SK-N-SH (cell line): ENCODE results near the gene PLAU. TPM values are rescaled to one million over a fixed set of nuclear protein-coding genes. Genes with fewer than 3 reads are reported as not detected.
"Not testable (repeated sequence)": the region's sequence is repeated elsewhere in the genome, so short reads cannot be mapped to it uniquely, and the experiment has no call there.

Experiments used
- CTCF ChIA-PET: fragments of 300-600, 350-600 bp; formaldehyde crosslinking; extraction: SDS; loops from one replicate; lab custom pipeline; 2021; lab: Yijun Ruan, JAX
- POLR2A ChIA-PET: fragments of 350-600 bp; sonication (Branson Sonifier 250); formaldehyde crosslinking; extraction: SDS; loops from one replicate; lab custom pipeline; 2020; ENCODE audit warnings: antibody characterized with exemption, inconsistent platforms; lab: Yijun Ruan, JAX
- DNase-seq: peaks from one replicate; pipeline ENCODE4 v3.0.0; 2012
- H2AFZ ChIP-seq: fragments of 200-600 bp; sonication (generic); 2 replicates; pipeline ENCODE4 v1.8.1; 2016; ENCODE audit warnings: antibody characterized with exemption, mild to moderate bottlenecking, low read depth
- H3F3A ChIP-seq: fragments of 200-600 bp; sonication (generic); replicated peaks from 2 replicates; pipeline ENCODE3; 2016; ENCODE audit warnings: antibody characterized with exemption, mild to moderate bottlenecking; ENCODE audit not compliant: insufficient read depth
- H3K27ac ChIP-seq, 2 experiments: fragments of 200-500 bp in 1 of 2; fragments of 200-600 bp in 1 of 2; sonication (Bioruptor generic) in 1 of 2; sonication (generic), shearing (Covaris generic) in 1 of 2; 2 replicates each; pipeline versions ENCODE4 v1.5.1 to v1.6.1; 2014 to 2016; ENCODE audit warnings: low read depth in 2 of 2, inconsistent platforms in 1 of 2, low read length in 1 of 2, mild to moderate bottlenecking in 1 of 2, mixed read lengths in 1 of 2
- H3K27me3 ChIP-seq: fragments of 200-600 bp; sonication (generic), shearing (Covaris generic); 2 replicates; pipeline ENCODE4 v1.6.1; 2016; ENCODE audit warnings: mixed run types; ENCODE audit not compliant: insufficient read depth
- H3K36me3 ChIP-seq, 2 experiments: fragments of 200-500 bp in 1 of 2; fragments of 200-600 bp in 1 of 2; sonication (Bioruptor generic) in 1 of 2; sonication (generic) in 1 of 2; replicated peaks in 1 of 2; 2 replicates each; pipeline versions ENCODE3 to v1.5.1; 2014 to 2016; ENCODE audit warnings: low read length in 1 of 2, mild to moderate bottlenecking in 1 of 2; ENCODE audit not compliant: insufficient read depth in 2 of 2, control insufficient read depth in 1 of 2
- H3K4me1 ChIP-seq, 2 experiments: fragments of 200-500 bp in 1 of 2; fragments of 200-600 bp in 1 of 2; sonication (Bioruptor generic) in 1 of 2; sonication (generic), shearing (Covaris generic) in 1 of 2; 2 replicates each; pipeline versions ENCODE4 v1.5.1 to v1.6.1; 2014 to 2016; ENCODE audit warnings: low read depth in 1 of 2, low read length in 1 of 2, mixed run types in 1 of 2; ENCODE audit not compliant: insufficient read depth in 2 of 2, control insufficient read depth in 1 of 2
- H3K4me2 ChIP-seq: fragments of 200-600 bp; sonication (generic), shearing (Covaris generic); 2 replicates; pipeline ENCODE4 v1.6.1; 2017; ENCODE audit warnings: mixed run types
- H3K4me3 ChIP-seq, 2 experiments: fragments of 200-500 bp in 1 of 2; fragments of 200-600 bp in 1 of 2; sonication (Bioruptor generic) in 1 of 2; sonication (generic), shearing (Covaris generic) in 1 of 2; 2 replicates each; pipeline versions ENCODE4 v1.5.1 to v1.8.1; 2014 to 2016; ENCODE audit warnings: low read depth in 2 of 2, inconsistent platforms in 1 of 2, low read length in 1 of 2, mild to moderate bottlenecking in 1 of 2, mixed read lengths in 1 of 2, moderate library complexity in 1 of 2
- H3K79me2 ChIP-seq: fragments of 200-600 bp; sonication (generic); 2 replicates; pipeline ENCODE4 v1.8.1; 2017; ENCODE audit warnings: mild to moderate bottlenecking; ENCODE audit not compliant: insufficient read depth
- H3K9ac ChIP-seq: fragments of 200-600 bp; sonication (generic); 2 replicates; pipeline ENCODE4 v1.6.1; 2017; ENCODE audit warnings: mixed run types
- H3K9me2 ChIP-seq: fragments of 200-600 bp; sonication (generic); 2 replicates; pipeline ENCODE4 v1.6.1; 2017; ENCODE audit warnings: mixed run types
- H3K9me3 ChIP-seq: fragments of 200-600 bp; sonication (generic); 2 replicates; pipeline ENCODE4 v1.6.1; 2017; ENCODE audit warnings: mixed run types, mild to moderate bottlenecking, moderate library complexity
- H4K20me1 ChIP-seq: fragments of 200-600 bp; sonication (generic); 2 replicates; pipeline ENCODE4 v1.6.1; 2017; ENCODE audit warnings: mild to moderate bottlenecking, mixed run types; ENCODE audit not compliant: insufficient read depth
- FOSL2 ChIP-seq: IDR thresholded peaks from 2 replicates; pipeline ENCODE4 v1.4.0; 2012; ENCODE audit warnings: low read depth, mild to moderate bottlenecking, moderate library complexity, borderline replicate concordance
- GABPA ChIP-seq: IDR thresholded peaks from 2 replicates; pipeline ENCODE4 v1.4.0; 2012; ENCODE audit warnings: low read depth, mild to moderate bottlenecking
- JUND ChIP-seq: IDR thresholded peaks from 2 replicates; pipeline ENCODE4 v1.4.0; 2012
- RAD21 ChIP-seq: IDR thresholded peaks from 2 replicates; pipeline ENCODE4 v1.6.1; 2012; ENCODE audit warnings: mild to moderate bottlenecking, low read length
- RCOR1 ChIP-seq: fragments of 150-350 bp; IDR thresholded peaks from 2 replicates; pipeline ENCODE4 v1.6.1; 2017; ENCODE audit warnings: antibody characterized with exemption, low read length
- RXRA ChIP-seq: IDR thresholded peaks from 2 replicates; pipeline ENCODE4 v1.4.0; 2012; ENCODE audit warnings: low read depth, mild to moderate bottlenecking, borderline replicate concordance
- TEAD4 ChIP-seq: IDR thresholded peaks from 2 replicates; pipeline ENCODE4 v1.4.0; 2012; ENCODE audit warnings: mild to moderate bottlenecking, borderline replicate concordance; ENCODE audit not compliant: insufficient read depth
- YY1 ChIP-seq: IDR thresholded peaks from 2 replicates; pipeline ENCODE4 v1.4.0; 2012; ENCODE audit warnings: low read depth, mild to moderate bottlenecking
- WGBS: methylation state at CpG from one replicate; pipeline ENCODE4 v1.1.6; 2017; ENCODE audit warnings: low lambda C conversion rate; 5-methylcytosine and 5-hydroxymethylcytosine counted together
- polyA plus RNA-seq, 3 experiments: library from polyadenylated mRNA; depleted of rRNA; stranded (reverse); fragments of >200 nt; gene quantifications; 2 replicates each; pipeline ENCODE4 v1.2.3, GENCODE V29; 2012
- TF ChIP-seq, protein P1 (sequence below): fragments of 150-350 bp; IDR thresholded peaks from 2 replicates; pipeline ENCODE4 v1.6.1; 2017; ENCODE audit warnings: antibody characterized with exemption, low read length, low read depth, borderline replicate concordance
- TF ChIP-seq, protein P2 (sequence below): IDR thresholded peaks from 2 replicates; pipeline ENCODE4 v1.4.0; 2012; ENCODE audit warnings: low read depth
- TF ChIP-seq, protein P3 (sequence below): IDR thresholded peaks from 2 replicates; pipeline ENCODE4; 2012

Gene PLAU
- polyA plus RNA-seq, 1 of the 3 experiments (the other 2 are of a cell fraction): 200 TPM

DNA sequence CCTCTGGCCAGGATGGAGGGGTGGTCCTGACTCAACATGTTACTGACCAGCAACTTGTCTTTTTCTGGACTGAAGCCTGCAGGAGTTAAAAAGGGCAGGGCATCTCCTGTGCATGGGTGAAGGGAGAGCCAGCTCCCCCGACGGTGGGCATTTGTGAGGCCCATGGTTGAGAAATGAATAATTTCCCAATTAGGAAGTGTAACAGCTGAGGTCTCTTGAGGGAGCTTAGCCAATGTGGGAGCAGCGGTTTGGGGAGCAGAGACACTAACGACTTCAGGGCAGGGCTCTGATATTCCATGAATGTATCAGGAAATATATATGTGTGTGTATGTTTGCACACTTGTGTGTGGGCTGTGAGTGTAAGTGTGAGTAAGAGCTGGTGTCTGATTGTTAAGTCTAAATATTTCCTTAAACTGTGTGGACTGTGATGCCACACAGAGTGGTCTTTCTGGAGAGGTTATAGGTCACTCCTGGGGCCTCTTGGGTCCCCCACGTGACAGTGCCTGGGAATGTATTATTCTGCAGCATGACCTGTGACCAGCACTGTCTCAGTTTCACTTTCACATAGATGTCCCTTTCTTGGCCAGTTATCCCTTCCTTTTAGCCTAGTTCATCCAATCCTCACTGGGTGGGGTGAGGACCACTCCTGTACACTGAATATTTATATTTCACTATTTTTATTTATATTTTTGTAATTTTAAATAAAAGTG is 6.0 kb downstream of the PLAU start (continued):
- TF ChIP-seq, protein P1, sequence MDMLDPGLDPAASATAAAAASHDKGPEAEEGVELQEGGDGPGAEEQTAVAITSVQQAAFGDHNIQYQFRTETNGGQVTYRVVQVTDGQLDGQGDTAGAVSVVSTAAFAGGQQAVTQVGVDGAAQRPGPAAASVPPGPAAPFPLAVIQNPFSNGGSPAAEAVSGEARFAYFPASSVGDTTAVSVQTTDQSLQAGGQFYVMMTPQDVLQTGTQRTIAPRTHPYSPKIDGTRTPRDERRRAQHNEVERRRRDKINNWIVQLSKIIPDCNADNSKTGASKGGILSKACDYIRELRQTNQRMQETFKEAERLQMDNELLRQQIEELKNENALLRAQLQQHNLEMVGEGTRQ: no peak
- TF ChIP-seq RCOR1 (no peak), GABPA (no peak), RAD21 (no peak), YY1 (no peak)
- TF ChIP-seq, protein P2, sequence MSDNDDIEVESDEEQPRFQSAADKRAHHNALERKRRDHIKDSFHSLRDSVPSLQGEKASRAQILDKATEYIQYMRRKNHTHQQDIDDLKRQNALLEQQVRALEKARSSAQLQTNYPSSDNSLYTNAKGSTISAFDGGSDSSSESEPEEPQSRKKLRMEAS: no peak

DNA sequence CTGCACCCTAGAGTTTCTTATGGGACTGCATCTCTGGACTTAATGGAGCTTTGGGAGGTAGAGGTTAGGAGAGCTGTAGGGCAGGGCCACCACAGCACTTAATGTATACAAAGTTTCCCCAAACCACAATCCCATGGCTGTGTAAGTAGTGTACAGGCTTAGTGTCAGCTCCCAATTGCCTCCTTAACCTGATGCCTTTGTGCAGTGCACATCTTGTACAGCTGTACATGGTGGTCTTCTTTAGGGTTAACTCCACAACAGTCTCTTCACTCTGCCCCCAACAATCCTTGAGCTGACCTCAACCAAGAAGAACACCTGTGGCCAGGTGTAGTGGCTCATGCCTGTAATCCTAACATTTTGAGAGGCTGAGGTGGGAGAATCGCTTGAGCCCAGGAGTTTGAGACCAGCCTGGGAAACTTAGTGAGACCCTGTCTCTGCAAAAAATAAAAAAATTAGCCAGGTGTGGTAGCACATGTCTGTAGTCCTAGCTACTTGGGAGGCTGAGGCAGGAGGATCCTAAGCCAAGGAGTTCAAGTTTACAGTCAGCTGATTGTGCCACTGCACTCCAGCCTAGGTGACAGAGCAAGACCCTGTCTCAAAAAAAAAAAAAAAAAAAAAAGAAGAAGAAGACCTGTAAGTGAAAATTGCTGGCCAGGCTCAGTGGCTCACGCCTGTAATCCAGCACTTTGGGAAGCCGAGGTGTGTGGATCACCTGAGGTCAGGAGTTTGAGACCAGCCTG is 6.8 kb downstream of the PLAU start:
- H3K36me3 ChIP-seq: peaks cover 4 to 26% of the 10 kb centered on the region in 2 experiments
- CTCF ChIA-PET: interaction anchor here (0.7 to 3.4 kb wide), 3 partner anchors 22 to 164 kb away, joined by 3 to 18 read pairs (median 3); no protein-coding TSS in a partner anchor
- H3K79me2 ChIP-seq: no peaks in the 10 kb centered on the region
- no peak overlapping the region for H3K4me3 ChIP-seq
- TF ChIP-seq TEAD4 (no peak), RXRA (no peak), JUND (no peak), FOSL2 (no peak)
- TF ChIP-seq, protein P3, sequence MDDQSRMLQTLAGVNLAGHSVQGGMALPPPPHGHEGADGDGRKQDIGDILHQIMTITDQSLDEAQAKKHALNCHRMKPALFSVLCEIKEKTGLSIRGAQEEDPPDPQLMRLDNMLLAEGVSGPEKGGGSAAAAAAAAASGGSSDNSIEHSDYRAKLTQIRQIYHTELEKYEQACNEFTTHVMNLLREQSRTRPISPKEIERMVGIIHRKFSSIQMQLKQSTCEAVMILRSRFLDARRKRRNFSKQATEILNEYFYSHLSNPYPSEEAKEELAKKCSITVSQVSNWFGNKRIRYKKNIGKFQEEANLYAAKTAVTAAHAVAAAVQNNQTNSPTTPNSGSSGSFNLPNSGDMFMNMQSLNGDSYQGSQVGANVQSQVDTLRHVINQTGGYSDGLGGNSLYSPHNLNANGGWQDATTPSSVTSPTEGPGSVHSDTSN: no peak
- POLR2A ChIA-PET: interaction anchor here (0.6 kb wide), 1 partner anchor 9 kb away, joined by 3 read pairs; no protein-coding TSS in a partner anchor
- no peak overlapping the region for H2AFZ ChIP-seq
- no peak for DNase-seq
- H3K4me2 ChIP-seq: no peak overlapping the region
- peaks cover 4% of the 10 kb centered on the region for H3F3A ChIP-seq
- no peaks in the 10 kb centered on the region for H3K9me2 ChIP-seq
- H3K9me3 ChIP-seq: no peaks in the 10 kb centered on the region
- no peaks in the 10 kb centered on the region for H3K27me3 ChIP-seq
- 96% methylated on average over 3 of the region's 3 CpGs for WGBS
- no peaks in the 10 kb centered on the region for H4K20me1 ChIP-seq
- H3K9ac ChIP-seq: no peak overlapping the region
- H3K4me1 ChIP-seq: peaks cover 4 to 5% of the 10 kb centered on the region in 2 experiments; a peak in 1 of 4 replicates
- no peak overlapping the region for H3K27ac ChIP-seq

DNA sequence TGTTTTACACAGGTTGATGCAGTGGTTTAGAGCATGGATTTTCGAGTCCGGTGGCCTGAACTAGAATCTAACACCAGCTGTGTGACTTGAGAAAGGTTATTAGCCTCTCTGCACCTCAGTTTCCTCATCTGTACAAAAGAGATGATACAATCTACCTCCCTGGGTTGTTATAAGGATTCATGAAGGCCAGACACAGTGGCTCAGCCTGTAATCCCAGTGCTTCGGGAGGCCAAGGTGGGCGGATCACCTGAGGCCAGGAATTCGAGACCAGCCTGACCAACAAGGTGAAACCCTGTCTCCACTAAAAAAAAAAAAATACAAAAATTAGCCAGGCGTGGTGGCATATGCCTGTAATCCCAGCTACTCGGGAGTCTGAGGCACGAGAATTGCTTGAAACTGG is 8.5 kb downstream of the PLAU start:
- POLR2A ChIA-PET, H3K79me2 ChIP-seq, H3K27ac ChIP-seq, H3F3A ChIP-seq, H3K4me2 ChIP-seq, H4K20me1 ChIP-seq, H3K9me2 ChIP-seq, H3K4me1 ChIP-seq, DNase-seq, H3K27me3 ChIP-seq, H3K9me3 ChIP-seq, H3K9ac ChIP-seq, H3K4me3 ChIP-seq: not testable (repeated sequence)
- Histone ChIP-seq H3K36me3 (peaks cover 4 to 14% of the 10 kb centered on the region in 2 experiments), H2AFZ (peak overlapping the region; percentile 75)
- WGBS: 96% methylated on average over 8 of the region's 8 CpGs
- CTCF ChIA-PET: interaction anchor here (0.9 to 1.1 kb wide), 3 partner anchors 21 to 70 kb away, joined by 3 to 5 read pairs (median 3); no protein-coding TSS in a partner anchor
